SK-N-MC (cell line): ENCODE measurements around the gene MPI.

Experiments used
- DNase-seq: peaks from one replicate; pipeline ENCODE4 v3.0.0-alpha.2; 2011; ENCODE audit warnings: low read depth, low spot score
- H3K27ac ChIP-seq: fragments of 200-600 bp; sonication (generic); 2 replicates; pipeline ENCODE4 v1.5.1; 2016; ENCODE audit warnings: mixed run types
- H3K36me3 ChIP-seq: fragments of 200-600 bp; sonication (generic); 2 replicates; pipeline ENCODE4 v1.6.1; 2017; ENCODE audit warnings: antibody characterized with exemption, low read length, mixed read lengths; ENCODE audit not compliant: insufficient read depth
- H3K4me3 ChIP-seq: fragments of 200-600 bp; sonication (generic); 2 replicates; pipeline ENCODE4 v1.5.1; 2016
- H3K9ac ChIP-seq: fragments of 200-600 bp; sonication (generic); 2 replicates; pipeline ENCODE4 v1.8.0; 2017; ENCODE audit warnings: mixed run types, mixed read lengths; ENCODE audit not compliant: insufficient read length
- H3K9me3 ChIP-seq: fragments of 200-600 bp; sonication (generic); 2 replicates; pipeline ENCODE4 v1.6.1; 2017; ENCODE audit warnings: low read depth, mild to moderate bottlenecking, antibody characterized with exemption, low read length, moderate library complexity, mixed read lengths
- EZH2 ChIP-seq: fragments of 200-600 bp; sonication (generic); IDR thresholded peaks from one replicate; pipeline ENCODE4 v1.6.1; 2017; ENCODE audit warnings: antibody characterized with exemption
- FOXP2 ChIP-seq: optimal IDR thresholded peaks from 2 replicates; pipeline ENCODE3; 2011; ENCODE audit warnings: mild to moderate bottlenecking, moderate library complexity; ENCODE audit not compliant: insufficient read depth; ENCODE audit errors: extremely low read length, control extremely low read depth
- POLR2AphosphoS5 ChIP-seq: IDR thresholded peaks from 2 replicates; pipeline ENCODE4 v1.6.1; 2012; ENCODE audit warnings: mild to moderate bottlenecking, low read depth, low read length, borderline replicate concordance

MPI gene

DNA sequence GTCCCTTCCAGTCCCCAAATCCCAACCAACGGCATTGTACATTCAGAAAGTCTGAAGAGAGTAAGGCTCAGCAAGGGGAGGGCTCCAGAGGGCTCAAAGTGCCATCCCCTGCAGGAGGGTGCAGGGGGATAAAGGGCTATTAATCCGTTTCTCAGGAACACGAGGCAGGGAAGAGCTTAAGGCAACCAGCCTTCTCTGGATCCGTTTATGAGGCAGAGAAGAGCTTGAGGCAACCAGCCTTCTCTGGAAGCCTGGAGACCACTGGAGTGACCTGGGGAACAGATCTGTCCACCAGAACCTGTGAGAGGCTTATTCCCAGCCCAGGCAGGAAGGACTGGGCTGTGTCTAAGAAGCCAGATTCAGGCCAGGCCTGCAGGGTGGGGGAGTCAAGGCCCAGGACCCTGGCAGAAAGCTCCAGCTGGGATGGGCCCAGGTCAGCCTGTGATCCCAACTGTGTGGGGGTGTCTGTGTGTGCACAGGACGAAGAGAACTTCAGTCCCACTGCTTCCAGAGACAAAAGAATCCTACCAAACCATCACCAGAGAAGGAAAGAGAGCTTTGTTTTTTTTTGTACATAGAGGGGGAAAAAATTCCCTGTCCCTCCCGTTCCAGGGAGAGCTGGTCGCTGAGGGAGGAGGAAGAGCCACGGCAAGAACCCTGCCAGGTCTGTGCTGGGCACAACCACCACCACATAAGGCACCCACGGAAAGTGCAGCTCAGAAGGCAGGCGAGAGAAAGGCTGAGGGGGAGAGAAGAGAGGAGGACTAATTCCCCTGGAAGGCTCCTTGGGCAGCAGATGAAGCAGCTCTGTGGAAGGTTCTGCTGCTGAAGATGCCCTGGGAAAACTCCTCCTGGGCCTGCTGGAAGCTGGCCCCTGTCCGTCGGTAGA is 45.3 kb upstream of the MPI start:
- Histone ChIP-seq H3K27ac (peak overlapping the region; percentile 40; the same call in 1 of the 2 replicates), H3K36me3 (peaks cover 12% of the 10 kb centered on the region; the same call in 1 of the 2 replicates), H3K4me3 (no peak overlapping the region), H3K9ac (no peak overlapping the region), H3K9me3 (no peaks in the 10 kb centered on the region)
- no peak for DNase-seq
- TF ChIP-seq EZH2 (no peak), POLR2AphosphoS5 (no peak)

- Histone ChIP-seq H3K27ac (no peak overlapping the region), H3K4me3 (no peak overlapping the region), H3K9ac (no peak overlapping the region), H3K36me3 (peaks cover 17% of the 10 kb centered on the region; the same call in 1 of the 2 replicates), H3K9me3 (no peaks in the 10 kb centered on the region)
- TF ChIP-seq EZH2, result no peak
- no peak for TF ChIP-seq FOXP2
- no peak for TF ChIP-seq POLR2AphosphoS5
- no peak for DNase-seq
These were observed 44.7 kb upstream of the MPI start for GRCh38 chr15:74845208-74845568.

DNA sequence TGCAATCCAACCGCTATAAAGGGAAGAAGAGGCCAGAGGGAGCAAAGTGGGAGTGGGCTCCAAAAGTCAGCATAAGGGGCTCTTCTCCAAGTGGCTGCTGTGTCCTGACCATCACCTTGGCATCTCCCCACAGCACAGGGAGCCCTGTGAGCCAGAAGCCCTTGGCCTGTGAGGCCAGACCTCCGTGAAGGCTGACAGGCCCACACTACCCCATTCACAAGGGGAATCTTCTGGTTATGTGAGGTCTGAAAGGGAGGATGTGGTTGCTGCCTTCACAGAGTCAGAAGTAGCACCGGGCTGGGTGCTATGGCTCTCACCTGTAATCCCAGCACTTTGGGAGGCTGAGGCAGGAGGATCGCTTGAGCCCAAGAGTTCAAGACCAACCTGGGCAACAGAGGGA is 44.3 kb upstream of the MPI start:
- H3K9ac ChIP-seq, result no peak overlapping the region
- no peaks in the 10 kb centered on the region for H3K9me3 ChIP-seq
- TF ChIP-seq FOXP2, result no peak
- no peak for TF ChIP-seq EZH2
- no peak for TF ChIP-seq POLR2AphosphoS5
- H3K4me3 ChIP-seq, result no peak overlapping the region
- H3K27ac ChIP-seq, result no peak overlapping the region
- H3K36me3 ChIP-seq, result peaks cover 21% of the 10 kb centered on the region; the same call in 1 of the 2 replicates
- no peak for DNase-seq

- H3K27ac ChIP-seq, result no peak overlapping the region
- TF ChIP-seq FOXP2, result no peak
- TF ChIP-seq POLR2AphosphoS5, result no peak
- no peak for TF ChIP-seq EZH2
- DNase-seq, result no peak
- peaks cover 38% of the 10 kb centered on the region; the same call in 1 of the 2 replicates for H3K36me3 ChIP-seq
- H3K4me3 ChIP-seq, result no peak overlapping the region
- H3K9me3 ChIP-seq, result no peaks in the 10 kb centered on the region
- no peak overlapping the region for H3K9ac ChIP-seq
These were observed 42.4 kb upstream of the MPI start for GRCh38 chr15:74847432-74847831.

DNA sequence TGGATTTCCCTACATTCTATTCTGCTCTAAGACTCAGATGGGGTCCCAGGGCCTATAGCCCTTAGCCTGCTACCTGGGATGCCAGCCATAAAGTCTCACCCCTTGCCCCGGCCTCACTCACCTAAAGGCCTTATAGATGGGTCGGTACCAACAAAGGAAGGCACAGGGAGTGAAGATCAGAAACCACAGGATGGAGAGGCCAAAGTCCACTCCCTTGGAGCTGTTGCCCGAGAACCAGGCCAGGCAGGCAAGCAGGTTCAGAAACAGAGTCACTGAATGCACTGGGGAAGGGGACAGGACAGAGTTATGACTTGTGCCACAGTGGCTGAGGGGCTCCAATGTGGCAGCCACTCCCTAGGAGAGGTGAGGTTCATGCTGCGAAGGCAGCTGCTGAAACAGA is 39.4 kb upstream of the MPI start:
- Histone ChIP-seq H3K9ac (no peak overlapping the region), H3K27ac (no peak overlapping the region), H3K4me3 (no peak overlapping the region), H3K36me3 (peaks cover 56% of the 10 kb centered on the region; the same call in 1 of the 2 replicates), H3K9me3 (no peaks in the 10 kb centered on the region)
- DNase-seq, result no peak
- TF ChIP-seq EZH2 (no peak), POLR2AphosphoS5 (no peak), FOXP2 (no peak)

- no peak for DNase-seq
- Histone ChIP-seq H3K9me3 (no peaks in the 10 kb centered on the region), H3K27ac (no peak overlapping the region), H3K4me3 (no peak overlapping the region), H3K9ac (no peak overlapping the region), H3K36me3 (peaks cover 56% of the 10 kb centered on the region; the same call in 1 of the 2 replicates)
- TF ChIP-seq POLR2AphosphoS5, result no peak
- TF ChIP-seq FOXP2, result no peak
- no peak for TF ChIP-seq EZH2
These were observed 37.9 kb upstream of the MPI start for GRCh38 chr15:74851960-74852359.

- TF ChIP-seq FOXP2 (no peak), POLR2AphosphoS5 (no peak), EZH2 (no peak)
- Histone ChIP-seq H3K27ac (no peak overlapping the region), H3K9ac (no peak overlapping the region), H3K9me3 (no peaks in the 10 kb centered on the region), H3K4me3 (no peak overlapping the region), H3K36me3 (peaks cover 47% of the 10 kb centered on the region; the same call in 1 of the 2 replicates)
- no peak for DNase-seq
These were observed 35.3 kb upstream of the MPI start for GRCh38 chr15:74854453-74855022.

DNA sequence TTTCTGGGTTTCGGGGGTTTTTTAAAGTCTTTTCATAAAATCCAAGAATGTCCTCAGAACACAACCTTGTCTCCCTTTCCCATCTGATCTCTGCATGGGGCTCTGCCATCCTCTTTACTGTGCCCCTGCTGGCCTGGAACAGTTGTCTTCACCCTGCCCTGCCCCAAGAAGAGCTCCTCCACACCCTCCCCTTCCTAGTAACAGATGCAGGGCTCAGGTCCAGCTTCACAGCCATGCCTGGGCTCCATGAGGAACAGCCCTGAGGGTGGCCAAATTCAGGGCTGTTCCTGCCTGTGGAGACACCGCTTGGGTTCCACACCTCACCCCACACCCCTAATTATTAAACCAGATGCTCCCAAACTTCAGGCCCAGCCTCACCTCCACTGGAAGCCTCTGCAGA is 34.0 kb upstream of the MPI start:
- Histone ChIP-seq H3K4me3 (no peak overlapping the region), H3K9me3 (no peaks in the 10 kb centered on the region), H3K36me3 (peaks cover 35% of the 10 kb centered on the region; the same call in 1 of the 2 replicates), H3K27ac (no peak overlapping the region), H3K9ac (no peak overlapping the region)
- TF ChIP-seq POLR2AphosphoS5 (no peak), FOXP2 (no peak), EZH2 (no peak)
- no peak for DNase-seq

DNA sequence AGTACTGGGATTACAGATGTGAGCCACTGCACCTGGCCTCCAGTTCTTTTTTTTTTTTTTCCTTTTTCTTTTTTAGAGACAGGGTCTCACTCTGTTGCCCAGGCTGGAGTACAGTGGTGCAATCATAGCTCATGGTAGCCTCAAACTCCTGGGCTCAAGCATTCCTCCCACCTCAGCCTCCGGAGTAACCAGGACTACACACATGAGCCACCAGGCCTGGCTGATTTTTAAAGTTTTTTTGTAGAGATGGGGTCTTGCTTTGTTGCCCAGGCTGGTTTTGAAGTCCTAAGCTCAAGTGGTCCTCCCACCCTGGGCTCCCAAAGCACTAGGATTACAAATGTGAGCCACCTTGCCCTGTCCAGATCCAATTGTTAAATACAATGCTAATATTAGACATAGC is 33.3 kb upstream of the MPI start:
- Histone ChIP-seq H3K9me3 (no peaks in the 10 kb centered on the region), H3K27ac (no peak overlapping the region), H3K4me3 (no peak overlapping the region), H3K9ac (no peak overlapping the region), H3K36me3 (peaks cover 28% of the 10 kb centered on the region; the same call in 1 of the 2 replicates)
- TF ChIP-seq POLR2AphosphoS5 (no peak), FOXP2 (no peak), EZH2 (no peak)
- DNase-seq, result no peak
